NT2/D1 (cell line): Measurements from ENCODE around the gene FAM78A.

Source experiments
- SUZ12 ChIP-seq: IDR thresholded peaks from 2 replicates; pipeline ENCODE4 v1.6.1; 2011; ENCODE audit not compliant: insufficient read length, insufficient read depth; ENCODE audit errors: extremely low read depth
- YY1 ChIP-seq: IDR thresholded peaks from 2 replicates; pipeline ENCODE4 v1.6.1; 2011; ENCODE audit not compliant: insufficient read length, insufficient read depth

DNA sequence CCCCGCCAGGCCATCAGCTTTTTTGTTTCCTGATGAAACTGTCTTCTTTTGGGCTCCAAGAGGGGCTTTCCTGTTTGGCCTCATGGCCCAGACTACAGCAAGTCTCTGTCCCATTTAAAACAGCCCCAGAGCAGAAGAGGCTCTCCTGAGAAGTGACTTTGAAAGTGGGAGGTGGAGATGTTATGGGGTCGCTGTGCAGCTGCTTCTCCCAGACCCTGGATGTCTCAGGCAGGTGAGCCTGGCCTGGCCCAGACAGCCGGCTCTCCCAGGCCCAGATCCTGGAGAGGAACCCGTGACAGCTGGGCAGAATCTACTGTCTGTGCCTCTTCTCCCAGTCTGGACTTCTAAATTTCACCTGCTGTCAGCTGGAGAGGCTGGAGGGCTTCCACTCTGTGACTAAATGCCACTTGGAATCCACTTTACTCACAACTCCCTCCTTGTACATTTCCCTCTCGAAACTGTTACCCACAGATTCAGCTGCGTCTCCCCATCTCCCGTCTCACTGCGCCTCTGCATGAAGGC, 20.6 kb downstream of the FAM78A start:
- TF ChIP-seq SUZ12 (no peak), YY1 (no peak)
